Spleen (tissue), 11 donors: Measurements from ENCODE around the gene LNPEP. TPM values are rescaled to one million over a fixed set of nuclear protein-coding genes. Genes with fewer than 3 reads are reported as not detected.

ENCODE experiments used
- DNase-seq: peaks from one replicate; pipeline ENCODE4 v3.0.0-alpha.2; 2020
- H3K27ac ChIP-seq, 8 donors: fragments of 200-600 bp; sonication (generic) in 7 of 8; 1 replicate in 4 of 8; 2 replicates in 4 of 8; pipeline versions ENCODE4 v1.5.0 to v1.8.0; 2016 to 2021; ENCODE audit warnings: inconsistent platforms in 4 of 8, mild to moderate bottlenecking in 4 of 8, moderate library complexity in 1 of 8
- H3K27me3 ChIP-seq, 7 donors: fragments of 200-600 bp; sonication (generic) in 6 of 7; replicated peaks in 1 of 7; 1 replicate in 4 of 7; 2 replicates in 3 of 7; pipeline versions ENCODE4 v1.5.0 to v1.8.0; 2016 to 2021; ENCODE audit warnings: inconsistent platforms in 3 of 7, mild to moderate bottlenecking in 1 of 7
- H3K36me3 ChIP-seq, 6 donors: fragments of 200-600 bp; sonication (generic) in 5 of 6; 1 replicate in 4 of 6; 2 replicates in 2 of 6; pipeline versions ENCODE4 v1.5.0 to v1.8.0; 2016 to 2021; ENCODE audit warnings: inconsistent platforms in 2 of 6
- H3K4me1 ChIP-seq, 6 donors: fragments of 200-600 bp; sonication (generic) in 5 of 6; 1 replicate in 3 of 6; 2 replicates in 3 of 6; pipeline versions ENCODE4 v1.5.0 to v1.8.0; 2016 to 2021; ENCODE audit warnings: inconsistent platforms in 3 of 6
- H3K4me3 ChIP-seq, 8 donors: fragments of 200-600 bp; sonication (generic) in 7 of 8; 1 replicate in 4 of 8; 2 replicates in 4 of 8; pipeline versions ENCODE4 v1.5.0 to v1.8.0; 2016 to 2021; ENCODE audit warnings: inconsistent platforms in 4 of 8, mild to moderate bottlenecking in 4 of 8, moderate library complexity in 2 of 8
- H3K9me3 ChIP-seq, 8 donors: fragments of 200-600 bp; sonication (generic) in 7 of 8; 1 replicate in 4 of 8; 2 replicates in 4 of 8; pipeline versions ENCODE4 v1.5.0 to v1.8.0; 2016 to 2021; ENCODE audit warnings: inconsistent platforms in 4 of 8
- CTCF ChIP-seq, 11 experiments: fragments of 200-600 bp in 7 of 11; fragments of 450-650 bp in 4 of 11; sonication (generic) in 4 of 11; IDR thresholded peaks in 8 of 11; conservative IDR thresholded peaks in 3 of 11; 1 replicate in 7 of 11; 2 replicates in 4 of 11; pipeline versions ENCODE4 v1.4.0 to v1.8.0; 2016 to 2021; ENCODE audit warnings: antibody characterized with exemption in 11 of 11, inconsistent platforms in 4 of 11, mild to moderate bottlenecking in 1 of 11
- POLR2A ChIP-seq, 3 donors: fragments of 450-650 bp; IDR thresholded peaks; one replicate each; pipeline ENCODE4 v1.5.1; 2017; ENCODE audit warnings: antibody characterized with exemption in 3 of 3, mild to moderate bottlenecking in 1 of 3
- POLR2AphosphoS5 ChIP-seq, 3 donors: sonication (generic); formaldehyde crosslinking; IDR thresholded peaks; one replicate each; pipeline ENCODE4 v1.5.1; 2017; ENCODE audit warnings: antibody characterized with exemption in 3 of 3
- WGBS, 5 donors: extraction: QIAGEN DNeasy Blood & Tissue Kit in 3 of 5; methylation state at CpG; one replicate each; pipeline versions ENCODE4 v1.1.5 to v1.1.7; 2013 to 2018; 5-methylcytosine and 5-hydroxymethylcytosine counted together
- intact Hi-C: fragments of 100-400 bp; cut with DNase I; formaldehyde crosslinking; loops from one replicate; pipeline ENCODE4 v1.15.0; 2023; ENCODE audit warnings: low total_unique reads
- polyA plus RNA-seq, 3 donors: library from polyadenylated mRNA; stranded (reverse); fragments of 200-250 nt; gene quantifications; one replicate each; pipeline ENCODE4 v1.2.1, GENCODE V29; 2013
- total RNA-seq, 7 donors: library from RNA; depleted of rRNA in 3 of 7; stranded (reverse); fragments of >200 nt in 3 of 7; fragmentation: NEBNext Ultra II Directional in 4 of 7; extraction: Animal tissue kit (Norgen Biotek cat#: 25700) in 4 of 7; gene quantifications; one replicate each; pipeline versions ENCODE4 v1.1.0 to v1.2.1, GENCODE V29; 2016 to 2021
- donor health status: healthy with polysubstance abuse.
- donor health status: DM: no; HTN: no; CAD: no; lungs with moderate emphysema.
- donor health status: DM: no; HTN: no; CAD: no.
- donor health status: Bipolar disorder and iron deficiency.
- donor health status: healthy.
- donor health status: DM: no; HTN: no; CAD: no.
- donor health status: DM: yes; HTN: yes; CAD: no.

LNPEP gene
- total and polyA plus RNA-seq, 10 donors, result 8.5 to 82.2 (median 65.9) TPM

- 41 to 52% (median 50%) methylated on average over 4 of the region's 4 CpGs for WGBS, 5 donors
- Histone ChIP-seq H3K4me3 (peak overlapping the region in 1 of 8 donors; percentile 11), H3K27me3 (no peaks in the 10 kb centered on the region), H3K4me1 (peaks cover 48 to 98% (median 77%) of the 10 kb centered on the region in 6 donors), H3K27ac (peak overlapping the region; percentile 28 to 80 (median 68)), H3K36me3 (peaks cover 0 to 6% (median 0%) of the 10 kb centered on the region in 6 donors), H3K9me3 (no peaks in the 10 kb centered on the region)
- no peak for DNase-seq
- TF ChIP-seq CTCF (IDR thresholded peaks at IDR 0.05 in 8 of 11, conservative IDR thresholded peaks at IDR 0.05 in 3 of 11), result no peak
- TF ChIP-seq POLR2A (IDR thresholded peaks at IDR 0.05), result no peak
- TF ChIP-seq POLR2AphosphoS5 (IDR thresholded peaks at IDR 0.05), result no peak
- intact Hi-C loops, result no loop called here
These were observed 26.7 kb downstream of the LNPEP start for GRCh38 chr5:96962540-96962991.

- intact Hi-C loops, result no loop called here
- no peak for DNase-seq
These were observed 27.4 kb downstream of the LNPEP start for GRCh38 chr5:96963267-96963666.

GRCh38 chr5:96966801-96967200 lies 30.9 kb downstream of the LNPEP start:
- H3K27me3 ChIP-seq, result no peaks in the 10 kb centered on the region
- intact Hi-C loops, result no loop called here
- no peaks in the 10 kb centered on the region for H3K9me3 ChIP-seq
- H3K4me1 ChIP-seq, result peaks cover 36 to 98% (median 67%) of the 10 kb centered on the region in 6 donors
- H3K27ac ChIP-seq, result no peak overlapping the region
- no peak for TF ChIP-seq POLR2AphosphoS5 (IDR thresholded peaks at IDR 0.05)
- no peak for TF ChIP-seq POLR2A (IDR thresholded peaks at IDR 0.05)
- TF ChIP-seq CTCF (IDR thresholded peaks at IDR 0.05 in 8 of 11, conservative IDR thresholded peaks at IDR 0.05 in 3 of 11), result no peak
- H3K4me3 ChIP-seq, result no peak overlapping the region
- WGBS, 5 donors, result 88 to 93% (median 90%) methylated on average over 4 of the region's 4 CpGs
- peaks cover 0 to 6% (median 0%) of the 10 kb centered on the region in 6 donors for H3K36me3 ChIP-seq
- no peak for DNase-seq

More at GRCh38 chr5:96963267-96963666, 27.4 kb downstream of the LNPEP start:
- H3K27ac ChIP-seq, result peak overlapping the region; percentile 28 to 80 (median 68)
- no peak overlapping the region for H3K4me3 ChIP-seq
- no peaks in the 10 kb centered on the region for H3K27me3 ChIP-seq
- TF ChIP-seq POLR2AphosphoS5 (IDR thresholded peaks at IDR 0.05) (peak in 1 of 3 donors; percentile 12), CTCF (IDR thresholded peaks at IDR 0.05 in 8 of 11, conservative IDR thresholded peaks at IDR 0.05 in 3 of 11) (no peak)
- peaks cover 0 to 6% (median 0%) of the 10 kb centered on the region in 6 donors for H3K36me3 ChIP-seq
- no peaks in the 10 kb centered on the region for H3K9me3 ChIP-seq
- peaks cover 46 to 98% (median 75%) of the 10 kb centered on the region in 6 donors for H3K4me1 ChIP-seq
- WGBS, 5 donors, result 16 to 32% (median 19%) methylated on average over 3 of the region's 3 CpGs

GRCh38 chr5:96967400-96967799 lies 31.5 kb downstream of the LNPEP start:
- WGBS, 5 donors, result 0 to 98% (median 76%) methylated on average over 1 of the region's 1 CpG
- Histone ChIP-seq H3K27me3 (no peaks in the 10 kb centered on the region), H3K9me3 (no peaks in the 10 kb centered on the region), H3K4me3 (no peak overlapping the region), H3K4me1 (peaks cover 30 to 98% (median 67%) of the 10 kb centered on the region in 6 donors), H3K27ac (no peak overlapping the region), H3K36me3 (peaks cover 0 to 6% (median 0%) of the 10 kb centered on the region in 6 donors)
- intact Hi-C loops, result no loop called here
- TF ChIP-seq POLR2A (IDR thresholded peaks at IDR 0.05) (no peak), POLR2AphosphoS5 (IDR thresholded peaks at IDR 0.05) (no peak), CTCF (IDR thresholded peaks at IDR 0.05 in 8 of 11, conservative IDR thresholded peaks at IDR 0.05 in 3 of 11) (no peak)
- no peak for DNase-seq
